Mesendoderm (in vitro differentiated cells): ENCODE measurements around the gene BARHL2.

Source experiments
- DNase-seq: peaks from one replicate; pipeline ENCODE4 v3.0.0; 2013
- H2AK5ac ChIP-seq: 2 replicates; pipeline ENCODE4 v1.6.1; 2013; ENCODE audit warnings: low read length, inconsistent platforms
- H2BK120ac ChIP-seq: 2 replicates; pipeline ENCODE4 v1.6.1; 2013; ENCODE audit warnings: low read depth, mild to moderate bottlenecking, low read length, moderate library complexity, mixed read lengths
- H2BK15ac ChIP-seq: replicated peaks from 2 replicates; pipeline ENCODE4 v1.6.1; 2013; ENCODE audit warnings: low read depth, mild to moderate bottlenecking, moderate library complexity
- H2BK5ac ChIP-seq: 2 replicates; pipeline ENCODE4 v1.6.1; 2013; ENCODE audit warnings: low read length, inconsistent platforms
- H3K18ac ChIP-seq: 2 replicates; pipeline ENCODE4 v1.6.1; 2013; ENCODE audit warnings: mild to moderate bottlenecking, low read length, mixed read lengths
- H3K23ac ChIP-seq: one replicate; pipeline ENCODE4 v1.6.1; 2013; ENCODE audit warnings: low read length
- H3K27ac ChIP-seq: 2 replicates; pipeline ENCODE4 v1.5.1; 2013; ENCODE audit warnings: low read depth, mild to moderate bottlenecking, inconsistent platforms, low read length, moderate library complexity
- H3K27me3 ChIP-seq: 2 replicates; pipeline ENCODE4 v1.6.1; 2013; ENCODE audit warnings: low read length, control low read depth, mild to moderate bottlenecking, inconsistent platforms; ENCODE audit not compliant: insufficient read depth, poor library complexity
- H3K36me3 ChIP-seq: 2 replicates; pipeline ENCODE4 v1.6.1; 2013; ENCODE audit warnings: low read length, inconsistent platforms; ENCODE audit not compliant: control insufficient read depth, insufficient read depth
- H3K4ac ChIP-seq: one replicate; pipeline ENCODE4 v1.6.1; 2013; ENCODE audit warnings: low read depth, mild to moderate bottlenecking, low read length, moderate library complexity
- H3K4me1 ChIP-seq: 2 replicates; pipeline ENCODE4 v1.6.1; 2013; ENCODE audit warnings: low read depth, low read length, inconsistent platforms; ENCODE audit not compliant: control insufficient read depth
- H3K4me2 ChIP-seq: 2 replicates; pipeline ENCODE4 v1.6.1; 2013; ENCODE audit warnings: low read length
- H3K4me3 ChIP-seq: 2 replicates; pipeline ENCODE4 v1.5.1; 2013; ENCODE audit warnings: mild to moderate bottlenecking, low read length
- H3K56ac ChIP-seq: one replicate; pipeline ENCODE4 v1.6.1; 2013; ENCODE audit warnings: low read length
- H3K79me1 ChIP-seq: 2 replicates; pipeline ENCODE4 v1.6.1; 2013; ENCODE audit warnings: low read length, inconsistent platforms
- H3K79me2 ChIP-seq: 2 replicates; pipeline ENCODE4 v1.6.1; 2013; ENCODE audit warnings: mild to moderate bottlenecking, low read length; ENCODE audit not compliant: control insufficient read depth, insufficient read depth
- H3K9ac ChIP-seq: 2 replicates; pipeline ENCODE4 v1.6.1; 2013; ENCODE audit warnings: low read length, inconsistent platforms
- H4K5ac ChIP-seq: one replicate; pipeline ENCODE4 v1.6.1; 2013; ENCODE audit warnings: low read length
- H4K8ac ChIP-seq: one replicate; pipeline ENCODE4 v1.6.1; 2013; ENCODE audit warnings: low read depth, mild to moderate bottlenecking, control low read depth, low read length, moderate library complexity
- whole genome bisulfite sequencing: extraction: QIAGEN DNeasy Blood & Tissue Kit; methylation state at CpG from one replicate; pipeline ENCODE4 v1.1.7; 2013; ENCODE audit warnings: low lambda C conversion rate, missing lambda C conversion rate; ENCODE audit not compliant: insufficient coverage; ENCODE audit errors: extremely low coverage; 5-methylcytosine and 5-hydroxymethylcytosine counted together

BARHL2 gene

DNA sequence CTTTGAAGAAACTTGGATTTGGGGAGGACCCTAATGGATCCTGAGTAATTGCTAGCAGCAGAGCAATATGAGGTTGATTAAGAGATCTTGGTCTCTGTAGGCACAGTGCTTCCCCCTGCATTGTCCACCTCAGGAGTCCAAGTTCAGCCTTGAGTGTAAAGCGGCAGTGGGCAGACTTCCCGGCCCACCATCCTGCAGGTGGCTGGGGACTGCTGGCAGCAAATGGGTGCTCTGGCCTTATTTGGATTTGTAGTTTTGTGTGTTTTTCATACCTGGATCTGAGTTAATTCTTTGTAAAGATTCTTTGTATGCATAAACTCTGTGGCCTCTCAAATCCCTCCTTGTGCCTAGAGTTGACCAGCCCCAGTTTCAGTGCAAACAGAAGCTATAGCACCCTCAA is 7.6 kb downstream of the BARHL2 start:
- Histone ChIP-seq H2BK5ac (no peak overlapping the region), H3K4ac (no peak overlapping the region), H3K56ac (no peak overlapping the region), H3K4me1 (no peaks in the 10 kb centered on the region), H2AK5ac (no peak overlapping the region), H3K79me1 (no peaks in the 10 kb centered on the region), H3K23ac (no peak overlapping the region), H4K5ac (no peak overlapping the region), H4K8ac (no peak overlapping the region), H3K4me2 (no peak overlapping the region), H3K36me3 (no peaks in the 10 kb centered on the region), H3K18ac (no peak overlapping the region), H3K4me3 (no peak overlapping the region), H2BK120ac (no peak overlapping the region), H3K27me3 (peaks cover 83% of the 10 kb centered on the region), H3K27ac (no peak overlapping the region), H3K9ac (no peak overlapping the region), H3K79me2 (no peaks in the 10 kb centered on the region), H2BK15ac (no peak overlapping the region)
- no CpG with 5 or more reads among the region's 2 CpGs for WGBS
- DNase-seq, result no peak

GRCh38 chr1:90708826-90709225 is 8.3 kb downstream of the BARHL2 start:
- no peak overlapping the region for H2AK5ac ChIP-seq
- H3K9ac ChIP-seq, result no peak overlapping the region
- peaks cover 80% of the 10 kb centered on the region for H3K27me3 ChIP-seq
- H3K27ac ChIP-seq, result no peak overlapping the region
- no peak overlapping the region for H3K56ac ChIP-seq
- no peaks in the 10 kb centered on the region for H3K36me3 ChIP-seq
- H3K4me1 ChIP-seq, result no peaks in the 10 kb centered on the region
- H2BK5ac ChIP-seq, result no peak overlapping the region
- no peak overlapping the region for H3K4me2 ChIP-seq
- no peak overlapping the region for H4K8ac ChIP-seq
- no CpG with 5 or more reads among the region's 2 CpGs for WGBS
- H3K4ac ChIP-seq, result no peak overlapping the region
- H3K4me3 ChIP-seq, result no peak overlapping the region
- H3K79me2 ChIP-seq, result no peaks in the 10 kb centered on the region
- DNase-seq, result no peak
- H3K23ac ChIP-seq, result no peak overlapping the region
- no peak overlapping the region for H2BK15ac ChIP-seq
- no peak overlapping the region for H3K18ac ChIP-seq
- H3K79me1 ChIP-seq, result no peaks in the 10 kb centered on the region
- H4K5ac ChIP-seq, result no peak overlapping the region
- no peak overlapping the region for H2BK120ac ChIP-seq

DNA sequence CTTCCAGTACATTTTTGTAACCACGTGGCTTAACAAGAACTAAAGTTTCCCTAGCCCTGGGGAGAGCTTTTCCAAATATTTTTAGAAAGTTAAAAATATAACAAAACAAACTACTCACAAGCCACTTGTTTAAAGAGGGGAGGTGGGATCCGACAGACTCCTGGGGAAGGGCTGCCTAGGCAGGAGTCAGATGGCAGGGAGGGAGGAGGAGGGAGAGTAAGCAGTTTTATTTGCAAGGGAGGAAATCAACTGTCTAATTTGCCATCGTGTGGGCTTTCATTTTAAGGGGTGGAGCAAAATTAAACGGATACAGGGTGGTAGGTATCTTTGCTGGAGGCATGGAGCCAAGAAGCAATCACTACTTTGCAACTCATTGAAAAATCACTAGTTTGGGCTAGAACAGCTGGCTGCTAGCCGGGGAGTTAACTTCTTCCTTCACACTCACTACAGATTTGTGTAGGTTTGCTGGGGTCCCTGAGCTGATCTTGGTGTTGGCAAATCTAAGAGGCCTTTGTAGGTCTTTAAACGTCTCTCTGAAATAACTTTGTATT is 8.8 kb downstream of the BARHL2 start:
- Histone ChIP-seq H3K18ac (no peak overlapping the region), H2BK120ac (no peak overlapping the region), H2AK5ac (no peak overlapping the region), H3K4me2 (no peak overlapping the region), H4K8ac (no peak overlapping the region), H3K27me3 (peaks cover 75% of the 10 kb centered on the region), H2BK15ac (no peak overlapping the region), H3K79me2 (no peaks in the 10 kb centered on the region), H3K79me1 (no peaks in the 10 kb centered on the region), H3K27ac (no peak overlapping the region), H2BK5ac (no peak overlapping the region), H3K4ac (no peak overlapping the region), H3K4me3 (no peak overlapping the region), H3K4me1 (no peaks in the 10 kb centered on the region), H3K56ac (no peak overlapping the region), H3K36me3 (no peaks in the 10 kb centered on the region), H3K23ac (no peak overlapping the region), H3K9ac (no peak overlapping the region), H4K5ac (no peak overlapping the region)
- WGBS, result no CpG with 5 or more reads among the region's 6 CpGs
- no peak for DNase-seq

DNA sequence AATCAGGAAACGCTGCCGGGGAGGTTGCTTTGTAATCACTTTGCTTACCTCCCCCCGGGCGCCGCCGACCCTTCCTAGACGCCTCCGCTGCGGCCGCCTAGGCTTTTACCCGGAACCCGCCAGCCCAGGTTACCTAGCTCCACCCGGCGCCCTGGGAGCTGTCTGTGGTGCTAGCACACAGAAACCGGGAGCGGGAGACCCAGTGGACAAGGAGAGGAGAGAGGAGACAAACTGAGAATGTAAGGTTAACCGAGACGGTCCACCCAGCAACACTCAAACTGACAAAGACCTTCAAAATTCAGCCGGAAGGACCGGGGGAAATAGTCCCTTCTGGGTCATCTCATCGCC is 9.8 kb downstream of the BARHL2 start:
- Histone ChIP-seq H2BK5ac (no peak overlapping the region), H2AK5ac (no peak overlapping the region), H3K23ac (no peak overlapping the region), H3K79me2 (no peaks in the 10 kb centered on the region), H3K27ac (no peak overlapping the region), H3K4me2 (peak overlapping the region; percentile 76), H4K5ac (no peak overlapping the region), H3K9ac (no peak overlapping the region), H3K4me1 (no peaks in the 10 kb centered on the region), H3K18ac (no peak overlapping the region), H2BK15ac (no peak overlapping the region), H3K56ac (no peak overlapping the region), H3K4me3 (no peak overlapping the region), H3K79me1 (no peaks in the 10 kb centered on the region), H3K4ac (no peak overlapping the region), H3K27me3 (peaks cover 65% of the 10 kb centered on the region), H4K8ac (no peak overlapping the region), H3K36me3 (no peaks in the 10 kb centered on the region), H2BK120ac (no peak overlapping the region)
- no CpG with 5 or more reads among the region's 21 CpGs for WGBS
- DNase-seq, result peak; percentile 94

GRCh38 chr1:90706437-90707362 is 10.4 kb downstream of the BARHL2 start:
- Histone ChIP-seq H3K4me1 (no peaks in the 10 kb centered on the region), H3K36me3 (no peaks in the 10 kb centered on the region), H3K4ac (no peak overlapping the region), H3K4me3 (no peak overlapping the region), H4K8ac (no peak overlapping the region), H4K5ac (no peak overlapping the region), H3K56ac (no peak overlapping the region), H3K9ac (no peak overlapping the region), H2AK5ac (no peak overlapping the region), H3K79me1 (no peaks in the 10 kb centered on the region), H3K27ac (no peak overlapping the region), H3K27me3 (peaks cover 59% of the 10 kb centered on the region), H2BK5ac (no peak overlapping the region), H2BK15ac (no peak overlapping the region), H3K23ac (no peak overlapping the region), H2BK120ac (no peak overlapping the region), H3K18ac (no peak overlapping the region), H3K4me2 (peak overlapping the region; percentile 76), H3K79me2 (no peaks in the 10 kb centered on the region)
- no CpG with 5 or more reads among the region's 73 CpGs for WGBS
- peak; percentile 87 for DNase-seq
